Esophagus muscularis mucosa (tissue), 3 donors: ENCODE results near the gene CEMP1.

Source experiments
- POLR2A ChIP-seq: fragments of 450-650 bp; IDR thresholded peaks from one replicate; pipeline ENCODE4 v1.6.1; 2017; ENCODE audit warnings: antibody characterized with exemption, moderate library complexity, mild to moderate bottlenecking, low read depth
- TF ChIP-seq, protein P1 (sequence below), 3 experiments: fragments of 200-600 bp in 2 of 3; fragments of 450-650 bp in 1 of 3; sonication (generic) in 2 of 3; IDR thresholded peaks; one replicate each; pipeline ENCODE4 v1.5.1; 2017 to 2019; ENCODE audit warnings: antibody characterized with exemption in 3 of 3, mild to moderate bottlenecking in 2 of 3, moderate library complexity in 1 of 3

DNA sequence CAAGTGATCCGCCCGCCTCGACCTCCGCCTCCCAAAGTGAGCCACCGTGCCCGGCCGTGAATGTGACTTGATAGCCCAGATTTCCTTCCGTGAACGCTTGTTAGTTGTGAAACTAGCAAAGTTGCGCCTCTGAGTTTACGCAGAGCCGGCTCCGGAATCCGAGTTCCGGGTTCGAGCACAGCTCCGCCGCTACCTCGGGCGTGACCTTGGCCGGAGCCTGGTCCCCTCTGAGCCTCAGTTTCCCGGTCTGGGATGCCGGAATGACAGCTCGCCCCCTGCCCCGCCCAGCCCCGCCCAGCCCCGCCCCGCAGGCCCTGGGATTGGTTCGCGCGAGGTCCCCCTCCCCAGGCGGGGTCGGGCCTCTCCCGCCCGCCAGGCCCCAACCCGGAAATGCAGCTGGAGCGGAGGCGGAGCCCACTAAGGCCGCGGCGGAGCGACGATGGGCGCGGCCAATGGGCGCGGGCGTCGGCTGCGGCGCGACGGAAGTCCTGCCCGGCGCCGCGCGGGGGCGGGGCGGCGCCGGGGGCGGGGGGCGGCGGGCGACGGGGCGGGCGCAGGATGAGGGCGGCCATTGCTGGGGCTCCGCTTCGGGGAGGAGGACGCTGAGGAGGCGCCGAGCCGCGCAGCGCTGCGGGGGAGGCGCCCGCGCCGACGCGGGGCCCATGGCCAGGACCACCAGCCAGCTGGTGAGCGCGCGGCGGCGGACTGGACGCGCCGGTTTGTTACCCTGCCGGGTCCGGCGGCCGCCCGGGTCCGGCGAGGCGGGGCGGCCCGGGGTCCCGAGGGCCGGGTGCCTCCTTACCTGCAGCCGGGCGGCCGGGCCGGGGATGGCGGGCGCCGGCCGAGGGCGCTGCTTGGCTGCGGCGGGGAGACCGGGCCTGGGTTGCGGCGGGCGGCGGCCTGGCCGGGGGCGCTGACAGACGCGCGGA lies 6.5 kb upstream of the CEMP1 start, which contains the start of gene PDPK1:
- peak; percentile 48 for TF ChIP-seq POLR2A
- TF ChIP-seq, protein P1, sequence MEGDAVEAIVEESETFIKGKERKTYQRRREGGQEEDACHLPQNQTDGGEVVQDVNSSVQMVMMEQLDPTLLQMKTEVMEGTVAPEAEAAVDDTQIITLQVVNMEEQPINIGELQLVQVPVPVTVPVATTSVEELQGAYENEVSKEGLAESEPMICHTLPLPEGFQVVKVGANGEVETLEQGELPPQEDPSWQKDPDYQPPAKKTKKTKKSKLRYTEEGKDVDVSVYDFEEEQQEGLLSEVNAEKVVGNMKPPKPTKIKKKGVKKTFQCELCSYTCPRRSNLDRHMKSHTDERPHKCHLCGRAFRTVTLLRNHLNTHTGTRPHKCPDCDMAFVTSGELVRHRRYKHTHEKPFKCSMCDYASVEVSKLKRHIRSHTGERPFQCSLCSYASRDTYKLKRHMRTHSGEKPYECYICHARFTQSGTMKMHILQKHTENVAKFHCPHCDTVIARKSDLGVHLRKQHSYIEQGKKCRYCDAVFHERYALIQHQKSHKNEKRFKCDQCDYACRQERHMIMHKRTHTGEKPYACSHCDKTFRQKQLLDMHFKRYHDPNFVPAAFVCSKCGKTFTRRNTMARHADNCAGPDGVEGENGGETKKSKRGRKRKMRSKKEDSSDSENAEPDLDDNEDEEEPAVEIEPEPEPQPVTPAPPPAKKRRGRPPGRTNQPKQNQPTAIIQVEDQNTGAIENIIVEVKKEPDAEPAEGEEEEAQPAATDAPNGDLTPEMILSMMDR (IDR thresholded peaks at IDR 0.05) = no peak
